H1 (cell line): Measurements from ENCODE around the gene NAT9. TPM values are rescaled to one million over a fixed set of nuclear protein-coding genes. Genes with fewer than 3 reads are reported as not detected.

Experiments
- CTCF ChIA-PET: fragments of 300-600 bp; sonication (Branson Sonifier 250); formaldehyde crosslinking; loops from one replicate; lab custom pipeline; 2021; ENCODE audit not compliant: partially characterized antibody; lab: Charles Lee
- POLR2A ChIA-PET: fragments of 300-600 bp; sonication (Branson Sonifier 250); formaldehyde crosslinking; loops from one replicate; lab custom pipeline; 2021; ENCODE audit warnings: inconsistent platforms; ENCODE audit not compliant: partially characterized antibody; lab: Charles Lee
- DNase-seq, 2 experiments: peaks; one replicate each; pipeline versions ENCODE4 v3.0.0 to v3.0.0-alpha.2; 2010 to 2022; ENCODE audit warnings: low spot score in 2 of 2, low read depth in 1 of 2, mixed read lengths in 1 of 2
- FAIRE-seq: peaks from 2 replicates; lab custom pipeline; 2011; peaks lifted over from hg19 to GRCh38; lab: Jason Lieb, UNC
- H2AFZ ChIP-seq: 2 replicates; pipeline ENCODE4 v1.8.1; 2012; ENCODE audit warnings: low read length, inconsistent platforms
- H2AK5ac ChIP-seq: 2 replicates; pipeline ENCODE4 v1.6.1; 2013; ENCODE audit warnings: low read depth, low read length
- H2BK120ac ChIP-seq: replicated peaks from 2 replicates; pipeline ENCODE3; 2013; ENCODE audit warnings: low read depth, low read length, inconsistent platforms
- H2BK12ac ChIP-seq: 2 replicates; pipeline ENCODE4 v1.6.1; 2013; ENCODE audit warnings: low read depth, low read length
- H2BK15ac ChIP-seq: 2 replicates; pipeline ENCODE4 v1.6.1; 2013; ENCODE audit warnings: low read length
- H2BK20ac ChIP-seq: 2 replicates; pipeline ENCODE4 v1.6.1; 2013; ENCODE audit warnings: low read length
- H2BK5ac ChIP-seq: 2 replicates; pipeline ENCODE4 v1.6.1; 2013; ENCODE audit warnings: low read depth, low read length
- H3K14ac ChIP-seq: 2 replicates; pipeline ENCODE4 v1.6.1; 2013; ENCODE audit warnings: inconsistent platforms; ENCODE audit not compliant: insufficient read length
- H3K18ac ChIP-seq: 2 replicates; pipeline ENCODE4 v1.6.1; 2013; ENCODE audit warnings: low read length; ENCODE audit errors: extremely low read depth
- H3K23ac ChIP-seq: 2 replicates; pipeline ENCODE4 v1.6.1; 2013; ENCODE audit warnings: inconsistent platforms; ENCODE audit not compliant: insufficient read length
- H3K23me2 ChIP-seq: 2 replicates; pipeline ENCODE4 v1.6.1; 2013; ENCODE audit warnings: low read depth, low read length
- H3K27ac ChIP-seq: 2 replicates; pipeline ENCODE4 v1.6.1; 2011; ENCODE audit warnings: low read depth, low read length, inconsistent platforms
- H3K27me3 ChIP-seq, 4 experiments: replicated peaks in 1 of 4; 1 replicate in 1 of 4; 2 replicates in 3 of 4; pipeline versions ENCODE4 v1.6.1 to v1.8.1; 2011 to 2013; ENCODE audit warnings: low read length in 3 of 4, mild to moderate bottlenecking in 3 of 4, inconsistent platforms in 2 of 4, mixed read lengths in 2 of 4, moderate library complexity in 1 of 4; ENCODE audit not compliant: control insufficient read depth in 3 of 4, insufficient read depth in 3 of 4; ENCODE audit errors: extremely low read depth in 1 of 4
- H3K36me3 ChIP-seq, 4 experiments: 2 replicates each; pipeline versions ENCODE4 v1.6.1 to v1.8.1; 2011 to 2013; ENCODE audit warnings: mild to moderate bottlenecking in 4 of 4, low read length in 3 of 4, moderate library complexity in 2 of 4, control low read depth in 1 of 4, inconsistent platforms in 1 of 4; ENCODE audit not compliant: insufficient read depth in 4 of 4, control insufficient read depth in 2 of 4
- H3K4ac ChIP-seq: replicated peaks from 2 replicates; pipeline ENCODE3; 2013; ENCODE audit warnings: low read length, low read depth, mixed read lengths, inconsistent platforms; ENCODE audit not compliant: insufficient read length
- H3K4me1 ChIP-seq, 4 experiments: replicated peaks in 1 of 4; 1 replicate in 1 of 4; 2 replicates in 3 of 4; pipeline versions ENCODE4 v1.6.1 to v1.8.1; 2011 to 2013; ENCODE audit warnings: low read length in 3 of 4, inconsistent platforms in 2 of 4, mixed read lengths in 1 of 4; ENCODE audit not compliant: insufficient read depth in 4 of 4, control insufficient read depth in 3 of 4
- H3K4me2 ChIP-seq, 2 experiments: 2 replicates each; pipeline versions ENCODE4 v1.6.1 to v1.8.1; 2011 to 2013; ENCODE audit warnings: low read depth in 2 of 2, low read length in 2 of 2, control low read depth in 1 of 2, inconsistent platforms in 1 of 2, mild to moderate bottlenecking in 1 of 2; ENCODE audit not compliant: insufficient read depth in 1 of 2
- H3K4me3 ChIP-seq, 4 experiments: fragments of 200-600, 300-600 bp in 1 of 4; sonication (generic), shearing (Covaris generic), sonication (Bioruptor Twin) in 1 of 4; 2 replicates each; pipeline versions ENCODE4 v1.5.1 to v1.8.1; 2011 to 2016; ENCODE audit warnings: low read length in 4 of 4, low read depth in 3 of 4, control low read depth in 2 of 4, inconsistent platforms in 2 of 4, mild to moderate bottlenecking in 2 of 4, mixed read lengths in 1 of 4, moderate library complexity in 1 of 4; ENCODE audit not compliant: insufficient read depth in 2 of 4; ENCODE audit errors: extremely low read depth in 1 of 4
- H3K56ac ChIP-seq: replicated peaks from 2 replicates; pipeline ENCODE3; 2013; ENCODE audit warnings: low read depth, mild to moderate bottlenecking, mixed read lengths, low read length, inconsistent platforms; ENCODE audit not compliant: insufficient read length
- H3K79me1 ChIP-seq: 2 replicates; pipeline ENCODE4 v1.6.1; 2013; ENCODE audit warnings: low read depth, low read length, control low read depth
- H3K79me2 ChIP-seq, 2 experiments: 2 replicates each; pipeline versions ENCODE4 v1.6.1 to v1.8.1; 2012 to 2013; ENCODE audit warnings: low read length in 2 of 2, mild to moderate bottlenecking in 2 of 2, inconsistent platforms in 1 of 2; ENCODE audit not compliant: insufficient read depth in 2 of 2, control insufficient read depth in 1 of 2
- H3K9ac ChIP-seq, 4 experiments: replicated peaks in 1 of 4; 1 replicate in 1 of 4; 2 replicates in 3 of 4; pipeline versions ENCODE4 v1.6.1 to v1.8.1; 2011 to 2013; ENCODE audit warnings: low read depth in 3 of 4, low read length in 3 of 4, control low read depth in 2 of 4, mild to moderate bottlenecking in 2 of 4, moderate library complexity in 2 of 4, inconsistent platforms in 1 of 4; ENCODE audit errors: extremely low read depth in 1 of 4
- H3K9me3 ChIP-seq, 2 experiments: 2 replicates each; pipeline versions ENCODE4 v1.6.1 to v1.8.1; 2012 to 2013; ENCODE audit warnings: mild to moderate bottlenecking in 2 of 2, moderate library complexity in 2 of 2, control low read depth in 1 of 2, inconsistent platforms in 1 of 2, low read depth in 1 of 2, low read length in 1 of 2, mixed read lengths in 1 of 2; ENCODE audit not compliant: insufficient read depth in 2 of 2
- H4K20me1 ChIP-seq, 2 experiments: replicated peaks in 1 of 2; 2 replicates each; pipeline versions ENCODE3 to v1.8.1; 2011 to 2013; ENCODE audit warnings: inconsistent platforms in 2 of 2, low read length in 2 of 2, mild to moderate bottlenecking in 1 of 2; ENCODE audit not compliant: insufficient read depth in 2 of 2, control insufficient read depth in 1 of 2
- H4K5ac ChIP-seq: 2 replicates; pipeline ENCODE4 v1.6.1; 2013; ENCODE audit warnings: low read length, low read depth, mixed read lengths, inconsistent platforms; ENCODE audit not compliant: insufficient read length
- H4K8ac ChIP-seq: 2 replicates; pipeline ENCODE4 v1.8.0; 2013; ENCODE audit warnings: mild to moderate bottlenecking, moderate library complexity, low read length, inconsistent platforms; ENCODE audit not compliant: insufficient read depth; ENCODE audit errors: extremely low read depth
- H4K91ac ChIP-seq: replicated peaks from 2 replicates; pipeline ENCODE3; 2013; ENCODE audit warnings: low read length, mixed read lengths, inconsistent platforms; ENCODE audit not compliant: insufficient read length
- CBX8 ChIP-seq: fragments of 300-800, 300-1000 bp; sonication (generic); IDR thresholded peaks from 2 replicates; pipeline ENCODE4 v1.7.1; 2016; ENCODE audit warnings: low read depth, low read length, borderline replicate concordance
- CEBPB ChIP-seq: IDR thresholded peaks from 2 replicates; pipeline ENCODE4 v1.6.1; 2012; ENCODE audit warnings: low read depth, low read length
- CHD1 ChIP-seq: IDR thresholded peaks from 2 replicates; pipeline ENCODE4 v1.6.1; 2012; ENCODE audit warnings: low read depth, low read length, improper control_type of control experiment
- JUND ChIP-seq: IDR thresholded peaks from 2 replicates; pipeline ENCODE4 v1.6.1; 2011; ENCODE audit warnings: mild to moderate bottlenecking, improper control_type of control experiment, low read length
- KDM1A ChIP-seq: fragments of 200-600, 300-600 bp; sonication (generic); IDR thresholded peaks from 2 replicates; pipeline ENCODE4 v1.7.1; 2016; ENCODE audit warnings: mild to moderate bottlenecking, low read length, borderline replicate concordance
- SP4 ChIP-seq: IDR thresholded peaks from 2 replicates; pipeline ENCODE4 v1.6.1; 2012; ENCODE audit warnings: low read length, inconsistent platforms
- SRF ChIP-seq: IDR thresholded peaks from 2 replicates; pipeline ENCODE4 v1.6.1; 2011; ENCODE audit warnings: mild to moderate bottlenecking, low read depth, low read length, moderate library complexity
- TAF1 ChIP-seq: IDR thresholded peaks from 2 replicates; pipeline ENCODE4 v1.6.1; 2011; ENCODE audit warnings: mild to moderate bottlenecking, low read depth, low read length
- TBP ChIP-seq: IDR thresholded peaks from 2 replicates; pipeline ENCODE4 v1.6.1; 2011; ENCODE audit warnings: low read depth, low read length, improper control_type of control experiment
- WGBS, 2 experiments: shearing (Covaris generic) in 1 of 2; methylation state at CpG; one replicate each; pipeline versions ENCODE4 v1.1.6 to v1.1.7; 2013 to 2015; ENCODE audit warnings: low lambda C conversion rate in 2 of 2, mixed read lengths in 2 of 2, inconsistent platforms in 1 of 2, low coverage in 1 of 2, missing lambda C conversion rate in 1 of 2; ENCODE audit not compliant: insufficient replicate concordance in 2 of 2, insufficient coverage in 1 of 2, insufficient read length in 1 of 2; ENCODE audit errors: extremely low coverage in 1 of 2, missing lambda C conversion rate in 1 of 2; 5-methylcytosine and 5-hydroxymethylcytosine counted together
- polyA plus RNA-seq, 7 experiments: library from polyadenylated mRNA; depleted of rRNA in 3 of 7; stranded (reverse) in 5 of 7; unstranded in 2 of 7; fragments of >200 nt in 5 of 7; fragments of 200-250 nt in 2 of 7; gene quantifications; 1 replicate in 5 of 7; 2 replicates in 1 of 7; 4 replicates in 1 of 7; pipeline versions ENCODE4 v1.2.1 to v1.2.3, GENCODE V29; 2011 to 2013; ENCODE audit warnings: missing spikeins in 2 of 7, mixed read lengths in 2 of 7
- total RNA-seq: library from RNA; stranded (reverse); fragmentation: NEBNext Ultra II Directional; extraction: Animal tissue kit (Norgen Biotek cat#: 25700); gene quantifications from 2 replicates; pipeline ENCODE4 v1.2.1, GENCODE V29; 2021
- TF ChIP-seq, protein P1 (sequence below), 3 experiments: IDR thresholded peaks; 1 replicate in 2 of 3; 2 replicates in 1 of 3; pipeline versions ENCODE4 v1.5.1 to v1.6.1; 2011; ENCODE audit warnings: low read length in 3 of 3, mild to moderate bottlenecking in 3 of 3, inconsistent platforms in 2 of 3, low read depth in 1 of 3, moderate library complexity in 1 of 3; ENCODE audit not compliant: insufficient read depth in 1 of 3; ENCODE audit errors: control extremely low read depth in 1 of 3

Gene NAT9
- total and polyA plus RNA-seq, 2 of the 8 experiments (the other 6 are each of a cell fraction or from before 2014, with no cell fraction given), result 32.3 to 42.7 TPM

DNA sequence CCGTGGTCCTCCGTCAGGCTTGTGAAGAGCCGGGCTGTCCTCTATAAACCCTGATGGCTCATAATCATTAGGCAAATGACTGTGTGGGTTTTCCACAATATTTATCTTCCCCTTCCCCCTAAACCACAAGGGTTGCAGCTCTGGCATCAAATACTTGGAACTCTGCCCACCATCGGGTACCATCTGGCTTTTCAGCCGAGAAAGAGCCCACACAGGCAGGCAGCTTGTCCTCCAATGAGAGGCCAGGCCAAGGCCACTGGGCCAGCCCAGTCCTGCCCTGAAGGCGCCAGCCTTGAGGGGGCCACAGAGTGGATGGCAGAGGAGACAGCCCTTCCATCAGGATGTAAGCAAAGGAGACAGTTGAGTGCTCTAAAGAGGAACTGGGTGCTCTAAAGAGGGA, 31.8 kb upstream of the NAT9 start:
- H3K4ac ChIP-seq, result no peak overlapping the region
- H3K4me3 ChIP-seq, result no peak overlapping the region
- H3K23ac ChIP-seq, result no peak overlapping the region
- H3K56ac ChIP-seq, result no peak overlapping the region
- H3K4me1 ChIP-seq, result peaks cover 0 to 4% (median 0%) of the 10 kb centered on the region in 4 experiments; a peak in 1 of 7 replicates
- DNase-seq (no peak), FAIRE-seq (no peak)
- H4K20me1 ChIP-seq, result peaks cover 6 to 20% of the 10 kb centered on the region in 2 experiments
- no peak overlapping the region for H2AFZ ChIP-seq
- H3K18ac ChIP-seq, result no peak overlapping the region
- no peak overlapping the region for H3K4me2 ChIP-seq
- H4K91ac ChIP-seq, result no peak overlapping the region
- H3K36me3 ChIP-seq, result no peaks in the 10 kb centered on the region; a peak in 1 of 8 replicates
- 90% methylated on average over 6 of the region's 6 CpGs; no CpG with 5 or more reads in 1 of the 2 experiments for WGBS, 2 experiments
- H2AK5ac ChIP-seq, result no peak overlapping the region
- no peak overlapping the region for H2BK120ac ChIP-seq
- no peak overlapping the region for H3K9ac ChIP-seq
- H3K27ac ChIP-seq, result no peak overlapping the region
- no peak overlapping the region for H3K14ac ChIP-seq
- POLR2A ChIA-PET, result interaction anchor here (1.6 to 2.3 kb wide), 3 partner anchors 12 to 26 kb away, joined by 3 to 5 read pairs (median 4); no protein-coding TSS in a partner anchor
- H2BK12ac ChIP-seq, result no peak overlapping the region
- no peak overlapping the region for H4K8ac ChIP-seq
- H3K79me1 ChIP-seq, result no peaks in the 10 kb centered on the region; the same call in 1 of the 2 replicates
- CTCF ChIA-PET, result interaction anchor here (1.0 to 99.6 kb wide), 5 partner anchors 11 to 242 kb away, joined by 4 to 2981 read pairs (median 12); partner anchors contain the start of genes FDXR, GRIN2C and NAT9
- H3K27me3 ChIP-seq, result no peaks in the 10 kb centered on the region; a peak in 1 of 7 replicates
- H2BK5ac ChIP-seq, result no peak overlapping the region
- no peaks in the 10 kb centered on the region for H3K9me3 ChIP-seq
- no peaks in the 10 kb centered on the region for H3K79me2 ChIP-seq
- no peak overlapping the region for H4K5ac ChIP-seq
- H2BK15ac ChIP-seq, result no peak overlapping the region
- H2BK20ac ChIP-seq, result no peak overlapping the region
- no peaks in the 10 kb centered on the region for H3K23me2 ChIP-seq
- TF ChIP-seq CBX8 (no peak), SRF (no peak), TAF1 (no peak), JUND (no peak), CHD1 (no peak), KDM1A (no peak), SP4 (no peak), TBP (no peak), CEBPB (no peak)
- TF ChIP-seq, protein P1, sequence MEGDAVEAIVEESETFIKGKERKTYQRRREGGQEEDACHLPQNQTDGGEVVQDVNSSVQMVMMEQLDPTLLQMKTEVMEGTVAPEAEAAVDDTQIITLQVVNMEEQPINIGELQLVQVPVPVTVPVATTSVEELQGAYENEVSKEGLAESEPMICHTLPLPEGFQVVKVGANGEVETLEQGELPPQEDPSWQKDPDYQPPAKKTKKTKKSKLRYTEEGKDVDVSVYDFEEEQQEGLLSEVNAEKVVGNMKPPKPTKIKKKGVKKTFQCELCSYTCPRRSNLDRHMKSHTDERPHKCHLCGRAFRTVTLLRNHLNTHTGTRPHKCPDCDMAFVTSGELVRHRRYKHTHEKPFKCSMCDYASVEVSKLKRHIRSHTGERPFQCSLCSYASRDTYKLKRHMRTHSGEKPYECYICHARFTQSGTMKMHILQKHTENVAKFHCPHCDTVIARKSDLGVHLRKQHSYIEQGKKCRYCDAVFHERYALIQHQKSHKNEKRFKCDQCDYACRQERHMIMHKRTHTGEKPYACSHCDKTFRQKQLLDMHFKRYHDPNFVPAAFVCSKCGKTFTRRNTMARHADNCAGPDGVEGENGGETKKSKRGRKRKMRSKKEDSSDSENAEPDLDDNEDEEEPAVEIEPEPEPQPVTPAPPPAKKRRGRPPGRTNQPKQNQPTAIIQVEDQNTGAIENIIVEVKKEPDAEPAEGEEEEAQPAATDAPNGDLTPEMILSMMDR (IDR thresholded peaks at IDR 0.05; ENCODE audit: control extremely low read depth in 1 of 3, insufficient read depth in 1 of 3, low read depth in 1 of 3, low read length in 3 of 3), result no peak
